Left kidney (tissue), 8 donors: ENCODE measurements around the gene PIK3CA. TPM values are rescaled to one million over a fixed set of nuclear protein-coding genes. Genes with fewer than 3 reads are reported as not detected.
"Not testable (repeated sequence)": the region's sequence is repeated elsewhere in the genome, so short reads cannot be mapped to it uniquely, and the experiment has no call there.

Experiments used
- DNase-seq: peaks from one replicate; pipeline ENCODE4 v3.0.0-alpha.2; 2013
- long read RNA-seq, 8 donors: transcript quantifications; one replicate each; lab custom pipeline, GENCODE V29; 2026
- polyA plus RNA-seq: library from polyadenylated mRNA; unstranded; fragments of 120-200 nt; gene quantifications from one replicate; pipeline ENCODE4 v1.2.1, GENCODE V29; 2013; ENCODE audit not compliant: insufficient read length

PIK3CA gene
- 33.1 TPM for polyA plus RNA-seq
- long read RNA-seq, donor 1, result 0 reads
- long read RNA-seq, donor 2, full-length matches to known transcripts, result 3 of 3 reads
- long read RNA-seq, donor 2, partial matches to known transcripts, result 0 of 3 reads
- long read RNA-seq, donor 2, other reads (novel, unspliced or antisense), result 0 of 3 reads
- long read RNA-seq, donor 3, full-length matches to known transcripts, result 2 of 2 reads
- long read RNA-seq, donor 3, partial matches to known transcripts, result 0 of 2 reads
- long read RNA-seq, donor 3, other reads (novel, unspliced or antisense), result 0 of 2 reads
- long read RNA-seq, donor 4, result 0 reads
- long read RNA-seq, donor 5, full-length matches to known transcripts, result 4 of 15 reads
- long read RNA-seq, donor 5, partial matches to known transcripts, result 11 of 15 reads
- long read RNA-seq, donor 5, other reads (novel, unspliced or antisense), result 0 of 15 reads
- long read RNA-seq, donor 6, full-length matches to known transcripts, result 2 of 2 reads
- long read RNA-seq, donor 6, partial matches to known transcripts, result 0 of 2 reads
- long read RNA-seq, donor 6, other reads (novel, unspliced or antisense), result 0 of 2 reads
- long read RNA-seq, donor 7, full-length matches to known transcripts, result 4 of 4 reads
- long read RNA-seq, donor 7, partial matches to known transcripts, result 0 of 4 reads
- long read RNA-seq, donor 7, other reads (novel, unspliced or antisense), result 0 of 4 reads
- long read RNA-seq, donor 8, full-length matches to known transcripts, result 1 of 1 reads
- long read RNA-seq, donor 8, partial matches to known transcripts, result 0 of 1 reads
- long read RNA-seq, donor 8, other reads (novel, unspliced or antisense), result 0 of 1 reads

DNA sequence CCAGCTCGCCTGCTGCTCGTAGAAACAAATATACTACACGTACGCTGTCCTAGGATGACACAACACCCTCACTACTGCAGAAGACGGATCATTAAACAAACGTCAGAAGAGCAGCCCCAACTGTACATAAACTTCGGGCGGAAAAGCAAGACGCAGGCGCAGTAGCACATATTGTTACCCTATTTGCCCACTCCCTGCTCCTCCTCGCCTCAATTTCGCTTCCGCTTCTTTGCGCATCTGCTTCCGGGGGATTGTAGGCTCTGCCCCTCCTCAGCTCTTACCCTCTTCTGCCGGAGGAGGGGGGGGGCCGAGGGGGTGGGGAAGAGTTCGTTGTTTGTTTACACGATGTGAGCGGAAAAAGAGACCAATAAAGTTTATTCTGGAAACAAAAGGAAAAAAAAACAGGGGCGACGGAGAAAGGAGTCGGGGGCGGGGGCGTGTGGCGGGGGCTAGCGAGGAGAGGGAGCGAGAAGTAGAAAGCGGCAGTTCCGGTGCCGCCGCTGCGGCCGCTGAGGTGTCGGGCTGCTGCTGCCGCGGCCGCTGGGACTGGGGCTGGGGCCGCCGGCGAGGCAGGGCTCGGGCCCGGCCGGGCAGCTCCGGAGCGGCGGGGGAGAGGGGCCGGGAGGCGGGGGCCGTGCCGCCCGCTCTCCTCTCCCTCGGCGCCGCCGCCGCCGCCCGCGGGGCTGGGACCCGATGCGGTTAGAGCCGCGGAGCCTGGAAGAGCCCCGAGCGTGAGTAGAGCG lies at the start of gene PIK3CA:
PIK3CA (plus strand) TSS at position 485 of the 743 bp plus-strand sequence. CDS start 50,469 bp downstream, outside the sequence.
- DNase-seq, result peak; percentile 99

DNA sequence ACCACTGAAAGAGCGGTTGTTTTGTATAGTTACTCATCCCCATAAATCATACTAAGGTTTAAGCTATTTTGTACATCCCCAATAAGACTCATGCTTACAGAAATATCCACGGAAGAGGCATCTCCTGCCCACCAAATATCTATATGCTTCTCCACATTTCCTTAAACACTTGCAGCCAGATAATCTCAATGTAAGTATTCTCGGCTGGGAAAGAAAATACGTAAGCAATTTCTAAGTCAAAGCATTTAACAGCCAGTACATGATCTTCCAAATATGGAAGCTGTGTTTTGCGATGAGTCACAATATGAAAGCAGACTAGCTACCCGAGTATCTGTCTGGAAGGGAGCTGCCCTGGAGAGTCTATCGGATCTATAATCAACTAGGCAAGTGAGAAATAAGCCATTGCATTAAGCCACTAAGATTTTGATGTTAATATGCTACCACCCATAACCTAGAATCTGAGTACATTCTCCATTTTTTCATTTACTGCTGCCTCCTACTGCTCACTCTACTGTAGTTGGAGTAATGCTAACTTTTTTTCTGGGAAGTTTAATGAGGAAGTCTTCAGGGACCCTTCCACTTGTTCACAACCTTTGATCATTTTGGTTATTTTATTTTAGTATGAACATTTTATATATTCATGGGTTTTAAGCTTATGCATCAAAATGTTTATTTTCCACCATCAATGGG lies 49.6 kb upstream of the PIK3CA start:
- DNase-seq, result no peak

DNA sequence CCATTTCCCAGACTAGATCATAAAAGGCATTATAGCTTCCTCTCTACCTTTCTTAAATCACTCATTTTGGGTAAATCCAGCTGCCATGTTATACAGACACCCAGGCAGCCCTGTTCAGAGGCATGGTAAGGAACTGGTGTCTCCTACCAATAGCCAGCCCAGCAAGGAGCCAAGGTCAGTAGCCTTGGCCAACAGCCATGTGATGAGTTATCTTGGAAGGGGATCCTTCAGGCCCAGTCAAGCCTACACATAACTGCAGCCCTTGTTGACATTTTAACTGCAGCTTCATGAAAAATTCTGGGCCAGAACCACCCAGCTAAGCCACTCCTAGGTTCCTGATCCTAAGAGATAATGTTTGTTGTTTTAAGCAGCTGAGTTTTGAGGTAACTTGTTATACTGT lies 47.5 kb upstream of the PIK3CA start:
- no peak for DNase-seq

- no peak for DNase-seq
Observed at GRCh38 chr3:179105881-179106280, 42.3 kb upstream of the PIK3CA start.

DNA sequence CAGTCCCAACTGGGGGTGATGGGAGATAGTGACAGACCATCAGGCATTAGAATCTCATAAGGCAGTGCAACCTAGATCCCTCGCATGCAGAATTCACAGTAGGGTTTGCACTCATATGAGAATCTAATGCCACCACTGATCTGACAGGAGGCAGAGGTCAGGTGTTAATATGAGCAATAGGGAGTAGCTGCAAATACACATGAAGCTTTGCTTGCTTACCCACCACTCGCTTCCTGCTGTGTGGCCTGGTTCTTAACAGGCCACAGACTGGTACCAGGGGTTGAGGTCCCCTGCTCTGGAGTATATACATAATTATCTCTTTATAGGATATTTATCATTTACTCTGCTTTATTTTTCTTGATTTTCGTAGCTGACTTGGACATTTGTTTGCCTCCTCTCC lies 40.5 kb upstream of the PIK3CA start:
- DNase-seq, result no peak

- no peak for DNase-seq
Observed at GRCh38 chr3:179108086-179108485, 40.1 kb upstream of the PIK3CA start.

DNA sequence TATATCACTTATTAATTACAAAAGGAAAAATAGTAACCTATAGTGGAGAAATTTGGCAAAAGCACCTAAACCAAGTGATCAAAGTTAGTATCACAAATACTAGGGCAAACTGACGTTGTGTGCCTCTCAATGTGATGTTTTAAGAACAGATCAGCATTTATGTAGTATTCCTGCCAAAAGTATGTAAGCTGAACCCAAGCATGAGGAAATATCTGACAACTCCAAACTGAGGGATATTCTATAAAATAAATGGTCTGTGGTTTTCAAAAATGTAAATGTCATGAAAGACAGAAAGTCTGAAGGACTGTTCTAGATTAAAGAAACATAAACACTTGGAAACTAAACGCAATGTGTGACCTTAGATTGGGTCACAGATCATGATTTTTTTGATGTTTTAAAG lies 34.3 kb upstream of the PIK3CA start:
- no peak for DNase-seq

- not testable (repeated sequence) for DNase-seq
Observed at GRCh38 chr3:179115444-179115843, 32.7 kb upstream of the PIK3CA start.

DNA sequence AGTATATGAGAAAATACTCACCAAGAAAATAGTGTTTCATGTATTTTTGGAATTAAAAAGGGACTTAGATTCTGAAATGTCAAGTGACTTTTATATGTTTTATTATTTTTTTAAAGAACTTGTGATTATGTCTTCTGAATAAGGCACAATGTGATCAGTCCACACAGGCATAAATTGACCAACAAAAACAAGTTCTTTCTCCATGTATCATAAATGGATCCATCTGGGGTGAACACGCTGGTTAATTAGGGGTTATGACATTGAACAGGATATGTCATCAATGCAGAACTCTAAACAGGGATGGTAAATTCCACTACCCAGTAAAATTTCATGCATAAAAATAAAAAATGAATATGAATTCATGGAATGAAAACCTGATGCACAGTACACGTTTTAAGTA lies 31.3 kb upstream of the PIK3CA start:
- DNase-seq, result no peak

DNA sequence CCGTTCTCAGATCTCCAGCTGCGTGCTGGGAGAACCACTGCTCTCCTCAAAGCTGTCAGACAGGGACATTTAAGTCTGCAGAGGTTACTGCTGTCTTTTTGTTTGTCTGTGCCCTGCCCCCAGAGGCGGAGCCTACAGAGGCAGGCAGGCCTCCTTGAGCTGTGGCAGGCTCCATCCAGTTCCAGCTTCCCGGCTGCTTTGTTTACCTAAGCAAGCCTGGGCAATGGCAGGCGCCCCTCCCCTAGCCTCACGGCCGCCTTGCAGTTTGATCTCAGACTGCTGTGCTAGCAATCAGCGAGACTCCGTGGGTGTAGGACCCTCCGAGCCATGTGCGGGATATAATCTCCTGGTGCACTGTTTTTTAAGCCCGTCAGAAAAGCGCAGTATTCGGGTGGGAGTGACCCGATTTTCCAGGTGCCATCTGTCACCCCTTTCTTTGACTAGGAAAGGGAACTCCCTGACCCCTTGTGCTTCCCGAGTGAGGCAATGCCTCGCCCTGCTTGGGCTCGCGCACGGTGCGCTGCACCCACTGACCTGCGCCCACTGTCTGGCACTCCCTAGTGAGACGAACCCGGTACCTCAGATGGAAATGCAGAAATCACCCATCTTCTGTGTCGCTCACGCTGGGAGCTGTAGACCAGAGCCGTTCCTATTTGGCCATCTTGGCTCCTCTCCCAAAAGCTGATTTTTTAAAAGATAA lies 15.8 kb upstream of the PIK3CA start:
- DNase-seq, result not testable (repeated sequence)

DNA sequence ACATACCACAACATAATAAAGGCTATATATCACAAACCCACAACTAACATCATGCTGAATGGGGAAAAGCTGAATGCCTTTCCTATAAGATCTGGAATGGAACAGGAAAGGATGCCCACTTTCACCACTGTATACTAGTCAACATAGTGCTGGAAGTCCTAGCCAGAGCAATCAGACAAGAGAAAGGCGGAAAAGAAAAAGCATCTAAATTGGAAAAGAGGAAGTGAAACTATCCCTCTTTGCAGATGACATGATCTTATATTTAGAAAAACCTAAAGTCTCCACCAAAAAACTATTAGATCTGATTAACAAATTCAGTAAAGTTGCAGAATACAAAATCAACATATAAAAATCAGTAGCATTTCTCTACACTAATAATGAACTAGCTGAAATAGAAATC lies 14.6 kb upstream of the PIK3CA start:
- no peak for DNase-seq

- DNase-seq, result no peak
Observed at GRCh38 chr3:179136195-179136594, 12.0 kb upstream of the PIK3CA start.

- no peak for DNase-seq
Observed at GRCh38 chr3:179141890-179142289, 6.3 kb upstream of the PIK3CA start.

DNA sequence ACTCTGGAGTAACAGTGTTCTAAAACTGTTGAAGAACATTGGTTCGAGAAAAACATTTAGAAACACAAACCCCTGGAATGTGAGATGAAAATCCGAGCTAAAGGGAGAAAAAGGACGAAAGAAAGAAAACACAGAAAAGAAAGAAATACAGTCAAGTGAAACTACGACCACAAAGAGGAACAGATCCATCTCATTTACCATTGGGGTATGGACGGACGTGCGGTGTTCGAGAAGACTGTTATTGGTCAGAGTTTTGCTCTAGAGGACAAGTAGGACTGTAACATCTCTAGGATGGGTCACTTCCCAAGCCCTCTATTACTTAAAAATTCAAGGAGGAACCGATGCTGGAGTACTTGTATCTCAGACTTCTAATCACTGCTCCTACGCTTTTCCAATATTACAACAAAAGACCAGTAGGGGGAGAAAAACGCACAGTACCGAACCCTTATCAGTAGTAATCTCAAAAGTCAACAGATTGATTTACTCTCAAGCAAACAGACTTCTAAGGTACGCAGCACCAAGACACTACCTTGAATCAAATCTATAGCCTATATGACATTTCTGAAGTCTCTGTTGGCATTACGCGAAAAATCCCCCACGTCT lies 1.1 kb upstream of the PIK3CA start:
- DNase-seq, result peak; percentile 85

GRCh38 chr3:179147514-179147872 lies 664 bp upstream of the PIK3CA start:
- DNase-seq, result no peak

- peak; percentile 46 for DNase-seq
Observed at GRCh38 chr3:179148616-179149405, 654 bp downstream of the PIK3CA start.

DNA sequence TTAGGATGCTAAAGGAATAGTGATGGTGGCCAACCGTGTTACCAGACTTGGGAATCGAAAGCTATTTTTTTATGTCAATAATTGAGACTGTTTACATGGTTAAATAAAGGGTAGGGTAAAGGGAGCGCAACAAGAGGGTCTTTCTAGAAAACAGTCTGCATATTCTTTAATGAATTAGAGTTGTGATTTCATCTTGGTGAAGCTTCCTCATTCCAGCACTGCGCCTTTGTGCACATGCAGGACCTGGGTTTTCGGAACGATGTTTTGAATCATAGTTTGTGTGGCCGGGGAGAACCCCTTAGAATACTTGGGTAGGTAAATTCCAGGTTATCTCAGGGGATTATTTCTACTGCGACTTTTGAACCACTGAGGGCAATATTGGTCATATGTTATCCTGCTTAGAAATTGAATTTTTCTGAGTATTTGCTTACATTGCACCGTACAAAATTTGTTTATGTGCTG lies 1.3 kb downstream of the PIK3CA start:
- DNase-seq, result no peak

DNA sequence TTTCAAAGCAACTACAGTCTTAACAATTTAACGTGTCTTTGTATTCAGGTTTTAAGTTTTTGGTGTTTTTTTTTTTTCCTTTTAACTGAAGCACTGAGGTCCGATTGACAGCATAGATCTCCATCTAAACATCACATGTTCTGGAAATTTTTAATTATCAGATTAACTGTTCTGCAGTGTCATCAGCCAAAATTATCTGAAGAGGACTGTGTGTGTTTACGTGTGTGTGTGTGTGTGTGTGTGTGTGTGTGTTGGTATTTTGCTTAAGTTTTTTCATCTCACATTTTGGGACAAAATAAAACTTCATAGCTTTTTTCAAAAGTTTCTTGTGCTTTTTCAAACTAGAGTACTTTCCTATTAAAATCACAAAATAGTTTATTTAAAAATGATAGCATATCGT lies 1.8 kb downstream of the PIK3CA start:
- DNase-seq, result no peak

- no peak for DNase-seq
Observed at GRCh38 chr3:179150610-179151009, 2.5 kb downstream of the PIK3CA start.

DNA sequence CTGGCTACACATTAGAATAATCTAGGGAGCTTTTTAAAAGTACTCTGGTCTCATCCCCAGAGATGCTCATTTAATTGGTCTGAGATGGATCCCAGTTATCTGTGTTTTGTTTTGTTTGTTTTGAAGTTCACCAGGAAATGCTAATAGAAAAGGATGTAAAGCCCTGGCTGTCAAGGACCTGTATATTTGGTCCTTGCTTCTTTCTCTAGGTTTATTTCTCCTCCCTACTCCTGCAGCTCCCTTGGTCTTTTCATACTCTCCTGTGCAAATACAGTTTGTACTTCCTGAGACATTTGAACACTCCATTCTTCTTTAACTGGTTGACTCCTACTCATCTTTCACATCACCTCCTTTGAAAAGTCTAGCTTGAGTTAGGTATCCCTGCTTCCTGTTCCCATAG lies 3.3 kb downstream of the PIK3CA start:
- no peak for DNase-seq
